Fibroblast of skin of abdomen (primary cell): ENCODE results near the gene SFXN5.
A peak's percentile ranks its signal among the peaks of the same experiment; 100 is the strongest.

Experiments
- DNase-seq: peaks from one replicate; pipeline ENCODE4 v3.0.0-alpha.2; 2013

Gene SFXN5

GRCh38 chr2:72993933-72994280, 77.6 kb downstream of the SFXN5 start:
- DNase-seq: no peak

DNA sequence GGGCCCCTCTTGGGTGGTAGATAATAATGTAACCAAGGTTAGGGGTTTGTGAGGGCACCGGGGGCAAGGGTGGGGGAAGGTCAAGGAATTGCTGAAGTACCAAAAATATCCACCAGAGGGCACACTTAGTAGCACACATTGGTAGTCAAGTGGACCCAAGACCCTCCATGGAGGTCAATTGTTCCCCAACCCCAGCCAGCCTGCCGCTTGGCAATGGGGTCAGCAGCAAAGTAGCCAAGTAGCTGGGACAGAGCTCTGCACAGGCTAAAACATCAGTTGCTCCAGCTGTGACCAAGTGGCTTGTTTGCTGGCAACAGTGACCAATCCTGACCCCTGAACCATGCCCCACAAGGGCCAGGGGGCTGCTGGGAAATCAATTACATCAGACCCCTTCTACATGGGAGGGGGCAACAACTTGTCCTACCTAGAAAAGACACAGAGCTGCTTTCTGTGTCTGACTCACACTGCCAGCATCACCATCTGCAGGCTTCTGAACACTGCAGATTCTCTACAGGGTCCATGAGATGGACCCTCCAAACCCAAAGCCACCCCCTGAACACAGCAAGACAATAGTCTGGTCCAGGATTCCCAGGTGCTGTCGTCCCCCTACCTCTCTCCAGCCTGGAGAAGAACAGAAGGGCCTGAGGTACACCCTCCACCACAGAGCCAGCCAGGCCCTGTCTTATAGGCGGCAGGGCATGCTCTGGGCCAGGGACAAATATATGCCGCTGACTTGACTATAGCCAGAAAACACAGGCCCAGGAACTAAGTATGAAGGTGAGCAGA, 78.2 kb downstream of the SFXN5 start:
- DNase-seq: peak; percentile 20

GRCh38 chr2:72992734-72993102, 78.8 kb downstream of the SFXN5 start:
- DNase-seq: no peak

GRCh38 chr2:72991980-72992733, 79.4 kb downstream of the SFXN5 start:
- no peak for DNase-seq

GRCh38 chr2:72991439-72991725, 80.1 kb downstream of the SFXN5 start:
- no peak for DNase-seq

DNA sequence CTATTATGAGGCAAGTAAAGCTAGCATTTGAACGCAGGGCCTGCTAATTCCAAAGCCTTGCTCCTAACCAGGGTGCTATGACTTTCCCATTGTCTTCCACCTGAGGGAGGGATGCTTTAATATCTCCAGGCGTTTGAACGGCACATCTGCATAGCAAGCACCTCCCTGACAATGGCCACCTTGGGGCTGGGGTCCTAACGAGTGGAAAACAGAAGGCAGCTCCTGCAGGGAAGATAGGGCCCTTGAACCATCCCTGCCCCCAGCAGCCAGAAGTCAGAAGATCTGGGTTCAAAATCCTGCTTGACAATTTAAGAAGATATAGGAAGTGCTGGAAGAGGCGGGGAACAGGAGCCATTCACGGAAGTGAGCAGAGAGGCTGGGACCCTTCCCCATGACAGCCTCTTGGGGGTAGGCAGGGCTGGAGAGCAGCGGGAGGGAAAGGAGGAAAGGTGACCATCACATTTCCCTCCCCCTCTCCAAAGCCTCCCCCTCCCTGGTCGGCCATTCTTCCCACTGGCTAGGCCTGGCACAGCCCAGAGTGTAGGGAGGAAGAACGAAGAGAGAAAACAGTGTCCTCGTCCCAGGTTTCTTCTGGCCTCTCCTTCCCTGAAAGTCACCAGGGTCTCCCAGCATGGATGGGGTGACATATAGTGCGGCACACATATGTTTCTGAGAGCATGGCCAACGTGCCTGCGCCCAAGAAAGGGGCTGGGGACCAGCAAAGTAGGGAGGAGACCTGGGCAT, 80.6 kb downstream of the SFXN5 start:
- no peak for DNase-seq

GRCh38 chr2:72989770-72990556, 81.5 kb downstream of the SFXN5 start:
- DNase-seq: no peak

- DNase-seq: no peak
Measured at GRCh38 chr2:72988726-72989273, 82.7 kb downstream of the SFXN5 start.

GRCh38 chr2:72988041-72988440, 83.5 kb downstream of the SFXN5 start:
- no peak for DNase-seq

GRCh38 chr2:72985891-72986683, 85.4 kb downstream of the SFXN5 start:
- no peak for DNase-seq

DNA sequence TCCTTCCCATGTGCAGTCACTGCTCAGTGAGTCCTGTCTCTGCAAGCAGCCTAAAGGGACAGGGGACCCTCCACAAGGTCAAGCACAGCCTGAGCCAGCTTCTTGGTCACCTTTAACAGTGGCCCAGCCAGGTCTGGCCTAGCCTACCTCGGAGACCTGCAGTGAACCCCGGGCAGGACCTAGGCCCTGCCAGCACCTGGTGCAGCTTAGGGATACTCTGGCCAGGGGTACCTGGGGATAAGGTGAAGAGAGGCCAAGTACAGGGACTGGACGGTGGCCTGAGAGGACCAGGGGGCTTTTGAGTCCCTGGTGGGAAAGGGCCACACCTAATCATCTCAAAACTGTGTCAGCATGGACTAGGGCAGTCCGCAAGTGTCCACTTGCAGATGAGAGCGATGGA, 86.4 kb downstream of the SFXN5 start:
- DNase-seq: no peak

GRCh38 chr2:72984172-72984671, 87.3 kb downstream of the SFXN5 start:
- no peak for DNase-seq

GRCh38 chr2:72983500-72984161, 87.9 kb downstream of the SFXN5 start:
- DNase-seq: no peak

DNA sequence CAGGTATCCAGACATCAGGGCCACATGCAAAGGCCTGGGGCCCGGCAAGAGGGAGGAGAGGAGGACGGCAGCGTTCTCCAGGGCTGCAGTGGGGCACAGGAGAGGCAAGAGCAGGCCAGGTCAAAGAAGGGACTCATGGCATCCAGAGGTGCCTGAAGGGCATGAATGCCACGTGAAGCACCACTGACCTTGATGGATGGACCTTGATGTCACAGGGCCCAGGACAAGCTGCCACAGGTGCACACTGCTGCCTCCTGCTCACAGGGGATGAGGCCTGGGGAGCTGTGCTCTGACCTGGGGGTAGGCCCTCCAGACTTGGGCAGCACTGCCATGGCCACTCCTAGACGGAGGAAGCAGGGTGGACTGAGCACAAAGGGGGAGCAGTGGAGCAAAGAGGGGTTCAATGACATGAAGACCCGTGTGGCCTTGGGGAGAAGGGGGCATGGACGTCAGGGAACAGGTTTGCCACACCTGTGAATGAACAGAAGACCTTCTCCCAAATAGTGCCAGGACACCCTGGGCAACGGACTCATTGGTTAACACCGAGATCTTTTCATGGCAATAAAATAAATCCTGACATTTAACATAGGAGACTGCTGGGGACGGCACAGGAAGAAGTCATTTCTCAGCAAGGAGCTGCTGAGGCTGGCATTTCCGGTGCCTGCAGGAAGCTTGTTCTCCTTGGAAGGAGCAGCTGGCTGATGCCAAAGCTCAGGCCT, 88.6 kb downstream of the SFXN5 start:
- DNase-seq: no peak

DNA sequence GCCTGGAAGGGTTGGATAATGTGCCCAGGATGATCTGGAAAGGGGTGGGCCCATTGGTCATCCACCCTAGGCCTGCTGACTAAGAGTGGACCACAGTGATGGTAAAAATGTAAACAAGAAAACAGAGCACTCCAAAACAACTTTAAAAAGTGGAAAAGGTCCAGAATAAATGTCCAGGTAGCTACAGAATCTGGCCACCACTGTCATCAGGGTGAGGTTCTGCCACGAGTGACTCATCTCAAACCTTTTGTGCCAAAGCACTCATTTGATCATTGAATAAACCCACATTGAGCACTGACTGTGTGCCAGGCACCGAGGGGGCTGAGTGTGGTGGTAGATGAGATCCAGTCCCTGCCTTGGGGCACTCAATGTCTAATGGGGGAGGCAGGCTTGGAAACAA, 89.3 kb downstream of the SFXN5 start:
- DNase-seq: no peak

- DNase-seq: no peak
Measured at GRCh38 chr2:72981536-72981935, 90.0 kb downstream of the SFXN5 start.

GRCh38 chr2:72980535-72981217, 90.8 kb downstream of the SFXN5 start:
- DNase-seq: peak; percentile 77

DNA sequence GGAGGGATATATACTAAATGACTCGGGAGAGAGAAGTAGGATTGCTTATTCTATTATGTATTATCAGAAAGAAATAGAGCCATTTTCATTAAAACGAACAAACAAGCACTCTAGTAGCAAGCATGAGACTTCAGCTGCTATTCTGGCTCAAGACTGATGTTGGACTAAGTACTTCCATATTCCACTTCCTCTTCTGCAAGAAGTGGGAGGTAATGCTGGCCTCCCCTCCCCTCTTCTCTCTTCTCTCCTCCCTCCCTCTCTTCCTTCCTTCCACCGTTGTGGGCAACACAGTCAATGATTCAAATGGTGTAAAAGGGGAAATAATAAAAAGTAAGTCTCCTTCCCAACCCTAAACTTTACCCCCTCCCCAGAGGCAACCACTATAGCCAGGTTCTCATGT, 91.6 kb downstream of the SFXN5 start:
- DNase-seq: no peak

GRCh38 chr2:72975017-72975416, 96.5 kb downstream of the SFXN5 start:
- DNase-seq: no peak

- DNase-seq: no peak
Measured at GRCh38 chr2:72974436-72974754, 97.1 kb downstream of the SFXN5 start.
